Bronchial epithelial cell (primary cell): ENCODE results near the gene RAB18. TPM values are rescaled to one million over a fixed set of nuclear protein-coding genes. Genes with fewer than 3 reads are reported as not detected.

Experiments used
- DNase-seq: peaks from one replicate; pipeline ENCODE4 v3.0.0-alpha.2; 2010; ENCODE audit warnings: low read depth
- FAIRE-seq: peaks from 2 replicates; lab custom pipeline; 2011; peaks lifted over from hg19 to GRCh38; lab: Jason Lieb, UNC
- H3K27me3 ChIP-seq: 2 replicates; pipeline ENCODE4 v1.5.1; 2011; ENCODE audit warnings: low read length; ENCODE audit not compliant: control insufficient read depth, insufficient read depth
- H3K36me3 ChIP-seq: 2 replicates; pipeline ENCODE4 v1.5.1; 2011; ENCODE audit warnings: low read length; ENCODE audit not compliant: control insufficient read depth, insufficient read depth
- H3K4me3 ChIP-seq: 2 replicates; pipeline ENCODE4 v1.5.1; 2011; ENCODE audit warnings: mild to moderate bottlenecking, low read depth, low read length, control low read depth
- CTCF ChIP-seq: IDR thresholded peaks from 2 replicates; pipeline ENCODE4 v1.5.1; 2011; ENCODE audit warnings: mild to moderate bottlenecking, moderate library complexity, low read length, control low read depth, inconsistent platforms; ENCODE audit not compliant: insufficient read depth, severe bottlenecking
- total RNA-seq: library from RNA; depleted of rRNA; stranded (reverse); fragments of >200 nt; gene quantifications from 2 replicates; pipeline ENCODE4 v1.2.1, GENCODE V29; 2014

Gene RAB18
- total RNA-seq, 1 donor from 2014 or later, result 74.8 TPM

DNA sequence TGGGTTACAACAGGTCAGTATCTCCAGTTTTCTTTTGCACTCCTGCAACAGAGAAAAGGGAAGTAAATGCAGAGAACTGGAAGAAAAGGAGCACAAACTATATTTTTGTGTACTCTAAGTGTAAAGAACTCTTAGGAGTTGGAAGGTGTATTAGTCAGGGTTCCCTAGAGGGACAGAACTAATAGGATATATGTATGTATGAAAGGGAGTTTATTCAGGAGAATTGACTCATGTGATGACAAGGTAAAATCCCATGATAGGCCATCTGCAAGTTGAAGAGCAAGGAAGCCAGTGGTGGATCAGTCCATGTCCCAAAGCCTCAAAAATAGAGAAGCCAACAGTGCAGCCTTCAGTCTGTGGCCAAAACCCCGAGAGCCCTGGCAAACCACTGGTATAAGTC lies 22.6 kb upstream of the RAB18 start:
- Histone ChIP-seq H3K27me3 (no peaks in the 10 kb centered on the region), H3K36me3 (no peaks in the 10 kb centered on the region), H3K4me3 (no peak overlapping the region)
- FAIRE-seq (no peak), DNase-seq (peak; percentile 74)
- TF ChIP-seq CTCF, result no peak

- Histone ChIP-seq H3K27me3 (no peaks in the 10 kb centered on the region), H3K4me3 (peak overlapping the region; percentile 0), H3K36me3 (no peaks in the 10 kb centered on the region)
- FAIRE-seq (peak; percentile 83), DNase-seq (peak; percentile 98)
- no peak for TF ChIP-seq CTCF
Measured at GRCh38 chr10:27482984-27483956, 20.8 kb upstream of the RAB18 start.

- Histone ChIP-seq H3K27me3 (no peaks in the 10 kb centered on the region), H3K36me3 (no peaks in the 10 kb centered on the region), H3K4me3 (no peak overlapping the region)
- DNase-seq (no peak), FAIRE-seq (no peak)
- no peak for TF ChIP-seq CTCF
Measured at GRCh38 chr10:27485368-27485767, 18.7 kb upstream of the RAB18 start.

- Histone ChIP-seq H3K36me3 (no peaks in the 10 kb centered on the region), H3K27me3 (no peaks in the 10 kb centered on the region), H3K4me3 (no peak overlapping the region)
- DNase-seq (peak; percentile 22), FAIRE-seq (no peak)
- TF ChIP-seq CTCF, result no peak
Measured at GRCh38 chr10:27485986-27486385, 18.1 kb upstream of the RAB18 start.

GRCh38 chr10:27490807-27491206 lies 13.3 kb upstream of the RAB18 start:
- Histone ChIP-seq H3K27me3 (no peaks in the 10 kb centered on the region), H3K4me3 (no peak overlapping the region), H3K36me3 (no peaks in the 10 kb centered on the region)
- no peak for TF ChIP-seq CTCF
- FAIRE-seq, result peak; percentile 47
- DNase-seq, result peak; percentile 39
